Stimulated activated CD8-positive, alpha-beta memory T cell treated with anti-CD3 and anti-CD28 coated beads, Interleukin-7, amount 100 ng/mL, for 48 hours (primary cell): ENCODE measurements around the gene CBLC.
A peak's percentile ranks its signal among the peaks of the same experiment; 100 is the strongest.

Source experiments
- DNase-seq, 2 donors: peaks; one replicate each; pipeline ENCODE4 v3.0.0-alpha.2; 2020; ENCODE audit warnings: low read depth in 1 of 2; ENCODE audit errors: extremely low read depth in 1 of 2

The CBLC gene

GRCh38 chr19:44799627-44800346, 22.1 kb downstream of the CBLC start:
- DNase-seq: no peak

- peak; percentile 61 to 73 for DNase-seq
Observed at GRCh38 chr19:44800461-44800860, 22.8 kb downstream of the CBLC start.

- no peak for DNase-seq
Observed at GRCh38 chr19:44803442-44804428, 26.0 kb downstream of the CBLC start.

DNA sequence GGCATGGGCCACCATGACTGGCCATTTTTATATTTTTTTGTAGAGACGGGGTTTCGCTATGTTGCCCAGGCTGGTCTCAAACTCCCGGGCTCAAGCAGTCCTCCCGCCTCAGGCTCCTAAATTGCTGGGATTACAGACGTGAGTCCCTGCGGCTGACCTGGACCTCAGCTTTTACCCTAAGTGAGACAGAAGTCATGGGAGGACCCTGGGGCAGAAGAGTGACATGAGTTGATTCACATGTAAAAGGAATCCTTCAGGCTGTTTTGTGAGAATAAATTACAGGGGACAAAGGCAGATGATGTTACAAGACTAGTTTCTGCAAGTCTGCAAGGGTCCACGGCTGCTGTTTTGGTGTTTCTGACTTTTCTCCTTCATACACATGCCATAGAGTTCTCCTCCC, 28.6 kb downstream of the CBLC start:
- DNase-seq: no peak

GRCh38 chr19:44807162-44807561, 29.5 kb downstream of the CBLC start:
- no peak for DNase-seq

DNA sequence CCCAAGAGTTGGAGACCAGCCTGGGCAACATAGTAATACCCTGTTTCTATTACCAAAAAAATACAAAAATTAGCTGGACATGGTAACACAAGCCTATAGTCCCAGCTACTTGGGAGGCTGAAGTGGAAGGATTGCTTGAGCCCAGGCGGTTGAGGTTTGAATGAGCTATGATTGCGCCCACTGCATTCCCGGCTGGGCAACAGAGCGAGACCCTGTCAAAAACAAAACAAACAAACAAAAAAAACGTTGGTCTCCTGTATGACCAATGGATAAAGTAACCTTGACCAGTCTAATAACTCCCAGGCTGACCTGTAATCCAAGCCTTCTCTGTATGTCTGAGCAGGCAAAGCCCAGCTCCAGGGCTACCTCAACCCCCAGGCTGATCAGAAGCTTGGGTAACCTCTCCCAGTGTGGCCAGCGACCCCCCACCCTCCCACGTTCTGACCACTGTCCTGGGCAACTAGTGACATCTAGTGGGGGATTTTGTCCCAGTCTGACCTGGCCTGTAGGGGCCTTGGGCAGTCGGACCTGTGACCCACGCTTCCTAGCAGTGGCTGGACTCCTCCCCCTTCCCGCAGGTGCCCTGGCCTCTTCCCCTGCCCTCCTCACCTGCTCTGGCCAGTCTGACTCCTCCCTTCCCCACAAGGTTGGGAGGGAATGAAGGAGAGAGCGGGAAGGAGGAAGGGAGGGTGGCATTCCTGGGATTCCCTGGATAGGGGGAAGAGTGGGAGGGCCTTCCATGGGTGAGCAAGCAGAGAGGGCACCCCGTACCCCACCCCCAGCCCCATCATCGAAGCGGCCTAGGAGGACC, 30.2 kb downstream of the CBLC start:
- DNase-seq: no peak

GRCh38 chr19:44808463-44809371, 31.0 kb downstream of the CBLC start, which contains the start of gene BCAM:
Gene BCAM (plus strand): TSS chr19:44809103. CDS start chr19:44809125, 22 bp downstream.
- DNase-seq: no peak

DNA sequence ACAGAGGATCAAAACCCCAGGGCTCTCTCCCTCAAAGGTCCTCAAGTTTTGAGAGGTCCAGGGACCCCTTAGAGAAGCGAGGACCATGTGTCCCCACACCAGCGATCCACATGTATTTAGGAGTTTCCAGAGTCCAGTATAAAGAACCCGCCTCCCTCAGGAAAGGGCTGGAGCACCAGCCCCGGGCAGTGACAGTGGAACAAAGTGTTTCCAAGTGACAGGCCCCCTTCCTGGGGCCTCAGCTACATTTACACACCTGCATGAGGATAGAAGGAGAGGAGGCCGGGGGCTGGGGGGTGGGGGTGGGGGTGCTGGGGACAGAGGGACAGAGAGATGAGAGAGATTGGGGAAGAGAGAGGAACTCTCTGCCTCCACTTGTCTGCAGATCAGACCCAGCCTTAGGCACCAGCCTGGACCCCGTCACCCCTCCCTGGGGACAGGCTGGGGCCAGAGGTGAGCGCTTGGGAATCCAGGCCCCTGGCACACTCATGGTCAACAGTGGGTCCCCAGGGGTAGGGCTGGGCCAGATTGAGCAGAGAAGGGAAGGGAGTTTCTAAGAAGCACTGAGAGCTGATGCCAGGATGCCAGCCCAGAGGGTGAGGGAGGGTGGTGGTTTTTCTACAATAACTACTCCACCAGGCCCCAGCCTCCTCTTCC, 32.0 kb downstream of the CBLC start:
- no peak for DNase-seq

GRCh38 chr19:44810234-44811121, 32.8 kb downstream of the CBLC start:
- DNase-seq: no peak

- no peak for DNase-seq
Observed at GRCh38 chr19:44811122-44811419, 33.4 kb downstream of the CBLC start.

DNA sequence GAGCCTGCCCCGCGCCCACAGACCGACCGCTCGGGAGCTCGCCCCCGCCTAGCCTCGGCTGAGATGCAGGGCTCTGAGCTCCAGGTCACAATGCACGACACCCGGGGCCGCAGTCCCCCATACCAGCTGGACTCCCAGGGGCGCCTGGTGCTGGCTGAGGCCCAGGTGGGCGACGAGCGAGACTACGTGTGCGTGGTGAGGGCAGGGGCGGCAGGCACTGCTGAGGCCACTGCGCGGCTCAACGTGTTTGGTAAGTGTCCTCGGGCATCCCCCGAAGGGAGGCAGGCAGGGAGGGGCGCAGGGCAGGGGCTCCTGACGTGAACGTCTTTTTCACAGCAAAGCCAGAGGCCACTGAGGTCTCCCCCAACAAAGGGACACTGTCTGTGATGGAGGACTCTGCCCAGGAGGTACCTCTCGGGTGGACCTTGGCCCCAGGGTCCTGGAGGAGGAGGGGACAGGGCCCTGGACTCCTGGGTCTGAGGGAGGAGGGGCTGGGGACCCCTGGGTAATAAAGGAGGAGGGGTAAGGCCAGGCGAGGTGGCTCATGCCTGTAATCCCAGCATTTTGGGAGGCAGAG, 34.5 kb downstream of the CBLC start:
- DNase-seq: no peak

- no peak for DNase-seq
Observed at GRCh38 chr19:44813070-44813840, 35.6 kb downstream of the CBLC start.

- DNase-seq: no peak
Observed at GRCh38 chr19:44813841-44814470, 36.3 kb downstream of the CBLC start.

DNA sequence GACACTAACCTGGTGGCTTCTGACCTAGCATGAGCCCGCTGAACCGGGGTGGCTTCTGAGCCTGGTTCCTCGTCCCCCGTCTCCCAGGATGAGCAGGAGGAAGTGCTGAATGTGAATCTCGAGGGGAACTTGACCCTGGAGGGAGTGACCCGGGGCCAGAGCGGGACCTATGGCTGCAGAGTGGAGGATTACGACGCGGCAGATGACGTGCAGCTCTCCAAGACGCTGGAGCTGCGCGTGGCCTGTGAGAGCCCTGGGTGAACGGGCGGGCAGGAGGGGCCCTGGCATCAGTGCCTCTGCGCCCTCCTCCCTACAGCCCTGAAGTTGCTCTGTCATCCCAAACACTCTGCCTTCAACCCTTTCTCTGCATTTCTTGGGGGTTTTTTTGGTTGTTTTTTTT, 36.8 kb downstream of the CBLC start:
- no peak for DNase-seq

DNA sequence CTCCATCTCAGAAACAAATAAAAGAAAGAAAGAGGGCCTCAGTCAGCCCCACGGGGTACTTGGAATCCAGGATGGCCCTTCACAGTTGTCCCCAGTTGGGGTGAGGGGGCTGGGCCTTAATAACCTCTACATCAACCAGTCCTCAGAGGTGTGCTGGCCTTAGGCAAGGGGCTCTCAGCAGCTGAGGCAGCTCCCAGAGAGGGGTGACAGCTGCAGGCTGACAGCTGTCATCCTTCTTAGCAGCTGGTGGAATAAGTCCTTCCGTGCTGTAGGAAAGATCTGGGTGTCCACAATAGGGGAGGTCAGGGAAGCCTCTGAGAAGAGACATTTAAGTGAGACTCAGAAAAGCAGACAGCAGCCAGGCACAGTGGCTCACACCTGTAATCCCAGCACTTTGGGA, 38.6 kb downstream of the CBLC start:
- DNase-seq: no peak

DNA sequence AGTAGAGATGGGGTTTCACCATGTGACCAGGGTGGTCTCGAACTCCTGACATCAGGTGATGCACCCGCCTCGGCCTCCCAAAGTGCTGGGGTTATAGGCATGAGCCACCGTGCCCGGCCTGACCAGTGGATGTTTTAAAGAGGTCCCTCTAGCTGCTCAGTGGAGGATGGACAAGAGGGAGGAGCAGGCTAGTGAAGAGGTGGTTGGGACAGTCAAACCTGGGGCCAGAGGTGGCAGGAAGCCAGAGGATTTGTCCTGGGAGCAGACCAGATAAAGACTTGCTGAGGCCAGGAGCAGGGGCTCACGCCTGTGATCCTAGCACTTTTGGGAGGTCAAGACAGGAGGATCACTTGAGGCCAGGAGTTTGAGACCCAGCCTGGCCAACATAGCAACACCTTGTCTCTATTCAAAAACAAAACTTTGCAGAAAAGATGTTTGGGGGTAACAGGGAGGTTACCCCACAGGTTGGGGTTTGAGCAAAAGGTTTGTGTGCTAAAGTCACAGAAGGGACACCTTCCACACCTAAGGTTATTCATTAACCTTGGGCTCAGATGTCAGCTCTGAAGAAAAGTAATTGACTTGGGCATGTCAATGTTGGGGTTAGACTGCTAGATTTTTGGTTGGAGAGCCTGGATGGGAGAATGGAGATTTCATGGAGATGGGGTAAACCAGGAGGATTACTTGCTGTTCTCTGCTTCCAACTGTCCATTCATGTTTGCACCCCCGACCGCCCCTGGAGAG, 40.2 kb downstream of the CBLC start:
- DNase-seq: no peak
